Muscle of leg (tissue), 11 donors: Measurements from ENCODE around the gene CDK6. TPM values are rescaled to one million over a fixed set of nuclear protein-coding genes. Genes with fewer than 3 reads are reported as not detected.

Source experiments
- DNase-seq: peaks from one replicate; pipeline ENCODE4 v3.0.0; 2013
- H3K27ac ChIP-seq: one replicate; pipeline ENCODE4 v1.5.1; 2013; ENCODE audit warnings: mild to moderate bottlenecking, low read length, control low read depth
- H3K27me3 ChIP-seq: one replicate; pipeline ENCODE4 v1.6.1; 2013; ENCODE audit warnings: low read length; ENCODE audit not compliant: control insufficient read depth, insufficient read depth
- H3K36me3 ChIP-seq: one replicate; pipeline ENCODE4 v1.6.1; 2013; ENCODE audit warnings: low read length; ENCODE audit not compliant: control insufficient read depth, insufficient read depth
- H3K4me1 ChIP-seq: one replicate; pipeline ENCODE4 v1.6.1; 2013; ENCODE audit warnings: low read length; ENCODE audit not compliant: control insufficient read depth, insufficient read depth
- H3K4me3 ChIP-seq: one replicate; pipeline ENCODE4 v1.5.1; 2013; ENCODE audit warnings: low read length, control low read depth
- H3K9me3 ChIP-seq: replicated peaks from 2 replicates; pipeline ENCODE4 v1.6.1; 2013; ENCODE audit warnings: low read depth, low read length; ENCODE audit not compliant: control insufficient read depth
- WGBS: methylation state at CpG from one replicate; pipeline ENCODE4 v1.1.5; 2013; ENCODE audit warnings: missing lambda C conversion rate; ENCODE audit not compliant: insufficient coverage; 5-methylcytosine and 5-hydroxymethylcytosine counted together
- polyA plus RNA-seq, 8 donors: library from polyadenylated mRNA; unstranded; fragments of 120-200 nt; gene quantifications; one replicate each; pipeline versions ENCODE4 v1.2.1 to v1.2.3, GENCODE V29; 2013; ENCODE audit warnings: inconsistent platforms in 1 of 8, low replicate concordance in 1 of 8; ENCODE audit not compliant: insufficient read length in 8 of 8, insufficient read depth in 1 of 8
- total RNA-seq: library from RNA; stranded (reverse); fragments of 120-200 nt; gene quantifications from one replicate; pipeline ENCODE4 v1.2.4, GENCODE V29; 2013

The CDK6 gene
- total and polyA plus RNA-seq, 9 donors: 36.4 to 77.0 (median 54.0) TPM

GRCh38 chr7:92631850-92632487, 204.4 kb downstream of the CDK6 start:
- Histone ChIP-seq H3K27me3 (no peaks in the 10 kb centered on the region), H3K4me3 (no peak overlapping the region), H3K4me1 (peaks cover 5% of the 10 kb centered on the region), H3K36me3 (peaks cover 3% of the 10 kb centered on the region), H3K27ac (peak overlapping the region; percentile 33), H3K9me3 (no peaks in the 10 kb centered on the region)
- no peak for DNase-seq
- WGBS: no CpG with 5 or more reads among the region's 2 CpGs

- Histone ChIP-seq H3K4me1 (peaks cover 5% of the 10 kb centered on the region), H3K27ac (peak overlapping the region; percentile 33), H3K4me3 (no peak overlapping the region), H3K36me3 (peaks cover 3% of the 10 kb centered on the region), H3K9me3 (no peaks in the 10 kb centered on the region), H3K27me3 (no peaks in the 10 kb centered on the region)
- 92% methylated on average over 1 of the region's 5 CpGs for WGBS
- DNase-seq: no peak
Measured at GRCh38 chr7:92631067-92631849, 205.1 kb downstream of the CDK6 start.

GRCh38 chr7:92629779-92630178, 206.6 kb downstream of the CDK6 start:
- H3K27ac ChIP-seq: no peak overlapping the region
- peaks cover 3% of the 10 kb centered on the region for H3K36me3 ChIP-seq
- H3K27me3 ChIP-seq: no peaks in the 10 kb centered on the region
- DNase-seq: no peak
- no peaks in the 10 kb centered on the region for H3K4me1 ChIP-seq
- H3K9me3 ChIP-seq: no peaks in the 10 kb centered on the region
- WGBS: no CpG with 5 or more reads among the region's 2 CpGs
- no peak overlapping the region for H3K4me3 ChIP-seq

- no CpG with 5 or more reads among the region's 4 CpGs for WGBS
- Histone ChIP-seq H3K36me3 (peaks cover 6% of the 10 kb centered on the region), H3K27ac (no peak overlapping the region), H3K9me3 (peaks cover 3% of the 10 kb centered on the region), H3K4me3 (no peak overlapping the region), H3K27me3 (no peaks in the 10 kb centered on the region), H3K4me1 (no peaks in the 10 kb centered on the region)
- DNase-seq: no peak
Measured at GRCh38 chr7:92627956-92628355, 208.4 kb downstream of the CDK6 start.

- DNase-seq: no peak
- H3K9me3 ChIP-seq: peaks cover 3% of the 10 kb centered on the region
- H3K4me1 ChIP-seq: peaks cover 7% of the 10 kb centered on the region
- no CpG with 5 or more reads among the region's 4 CpGs for WGBS
- H3K36me3 ChIP-seq: peaks cover 9% of the 10 kb centered on the region
- H3K27ac ChIP-seq: no peak overlapping the region
- H3K27me3 ChIP-seq: no peaks in the 10 kb centered on the region
- no peak overlapping the region for H3K4me3 ChIP-seq
Measured at GRCh38 chr7:92626281-92626809, 210.0 kb downstream of the CDK6 start.

GRCh38 chr7:92625617-92626016, 210.8 kb downstream of the CDK6 start:
- Histone ChIP-seq H3K27ac (no peak overlapping the region), H3K4me1 (peaks cover 12% of the 10 kb centered on the region), H3K36me3 (peaks cover 9% of the 10 kb centered on the region), H3K4me3 (no peak overlapping the region), H3K9me3 (peaks cover 3% of the 10 kb centered on the region), H3K27me3 (no peaks in the 10 kb centered on the region)
- no peak for DNase-seq

GRCh38 chr7:92624298-92624996, 211.9 kb downstream of the CDK6 start:
- WGBS: no CpG with 5 or more reads among the region's 2 CpGs
- Histone ChIP-seq H3K27ac (no peak overlapping the region), H3K4me3 (no peak overlapping the region), H3K4me1 (peaks cover 13% of the 10 kb centered on the region), H3K27me3 (no peaks in the 10 kb centered on the region), H3K36me3 (peaks cover 10% of the 10 kb centered on the region), H3K9me3 (peaks cover 3% of the 10 kb centered on the region)
- no peak for DNase-seq

- Histone ChIP-seq H3K27ac (peak overlapping the region; percentile 66), H3K27me3 (no peaks in the 10 kb centered on the region), H3K4me3 (no peak overlapping the region), H3K4me1 (peaks cover 13% of the 10 kb centered on the region), H3K36me3 (peaks cover 11% of the 10 kb centered on the region), H3K9me3 (peaks cover 3% of the 10 kb centered on the region)
- no peak for DNase-seq
- no CpG with 5 or more reads among the region's 1 CpG for WGBS
Measured at GRCh38 chr7:92623544-92623943, 212.8 kb downstream of the CDK6 start.

- peaks cover 13% of the 10 kb centered on the region for H3K36me3 ChIP-seq
- H3K9me3 ChIP-seq: peaks cover 3% of the 10 kb centered on the region
- WGBS: no CpG with 5 or more reads among the region's 3 CpGs
- no peak overlapping the region for H3K4me3 ChIP-seq
- peaks cover 18% of the 10 kb centered on the region for H3K4me1 ChIP-seq
- peak overlapping the region; percentile 66 for H3K27ac ChIP-seq
- H3K27me3 ChIP-seq: no peaks in the 10 kb centered on the region
- DNase-seq: peak; percentile 61
Measured at GRCh38 chr7:92622685-92623084, 213.7 kb downstream of the CDK6 start.

GRCh38 chr7:92622030-92622429, 214.3 kb downstream of the CDK6 start:
- H3K9me3 ChIP-seq: peaks cover 3% of the 10 kb centered on the region
- H3K4me1 ChIP-seq: peaks cover 20% of the 10 kb centered on the region
- WGBS: no CpG with 5 or more reads among the region's 2 CpGs
- H3K27ac ChIP-seq: peak overlapping the region; percentile 66
- no peak for DNase-seq
- H3K36me3 ChIP-seq: peaks cover 16% of the 10 kb centered on the region
- no peak overlapping the region for H3K4me3 ChIP-seq
- H3K27me3 ChIP-seq: no peaks in the 10 kb centered on the region
